CD4-positive, alpha-beta T cell treated with Interleukin-1 beta for 1 hour (primary cell): Measurements from ENCODE around the gene KY.

Source experiments
- DNase-seq, 2 donors: peaks; one replicate each; pipeline ENCODE4 v3.0.0-alpha.2; 2020 to 2022

Gene KY

GRCh38 chr3:134619301-134619615, 31.6 kb downstream of the KY start:
- DNase-seq: no peak

DNA sequence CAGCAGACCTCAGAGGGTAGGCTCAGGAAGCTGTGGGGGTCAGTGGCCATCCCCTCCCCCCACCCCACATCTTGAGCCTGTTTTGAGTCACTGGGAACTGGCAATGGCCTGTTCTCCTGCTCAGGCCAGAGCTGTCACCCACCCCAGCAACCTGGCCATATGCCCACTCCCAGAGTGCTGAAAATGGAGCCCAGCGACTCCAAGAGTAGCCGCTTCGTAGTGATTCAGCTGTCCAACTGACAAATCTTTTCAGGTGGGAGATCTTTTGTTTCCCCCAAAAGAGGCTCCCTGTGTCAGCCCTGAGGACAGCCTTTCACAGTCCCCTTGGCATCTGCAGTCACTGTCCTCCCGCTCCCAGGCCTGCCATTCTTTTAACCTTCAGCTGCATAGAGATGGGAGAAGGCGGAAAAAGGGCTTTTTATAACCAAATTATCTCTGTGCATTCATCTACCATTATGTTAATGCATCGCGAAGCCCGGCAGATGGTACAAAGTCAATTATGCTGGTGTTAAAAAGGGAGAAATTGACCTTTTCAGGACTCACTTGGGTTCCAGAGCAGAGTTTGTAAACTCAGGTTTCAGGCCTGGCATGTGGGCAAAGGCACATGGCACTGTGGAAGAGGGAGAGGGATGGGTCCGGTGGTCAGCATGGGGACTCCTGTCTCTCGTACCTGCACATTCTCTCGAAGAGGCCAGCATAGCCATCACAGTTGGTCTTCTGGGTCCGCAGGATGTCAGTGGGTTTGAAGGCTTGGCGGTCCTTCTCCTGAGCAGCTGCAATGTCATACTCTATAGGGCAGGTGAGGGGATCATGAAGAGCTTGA, 32.1 kb downstream of the KY start:
- DNase-seq: no peak

GRCh38 chr3:134617608-134618477, 33.0 kb downstream of the KY start:
- no peak for DNase-seq

DNA sequence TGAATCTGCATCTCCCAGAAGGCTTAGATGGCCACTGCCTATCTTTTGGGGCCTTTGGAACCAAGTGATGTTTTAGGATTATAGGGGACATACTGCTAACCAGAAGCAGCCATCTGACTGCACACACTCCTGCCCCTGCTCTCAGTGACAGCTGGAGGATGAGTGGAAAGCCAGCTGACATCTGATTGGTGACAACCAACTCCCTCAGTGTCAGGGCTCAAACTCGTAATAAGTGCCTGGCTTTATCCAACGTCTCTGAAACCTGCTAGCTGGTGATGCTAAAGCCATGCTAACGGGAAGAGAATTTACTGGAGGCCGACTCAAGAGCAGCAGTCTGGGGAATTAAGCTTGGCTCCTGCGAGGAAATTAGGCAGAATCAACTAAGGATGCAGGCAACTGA, 35.1 kb downstream of the KY start:
- no peak for DNase-seq

GRCh38 chr3:134614955-134615354, 35.9 kb downstream of the KY start:
- DNase-seq: no peak

DNA sequence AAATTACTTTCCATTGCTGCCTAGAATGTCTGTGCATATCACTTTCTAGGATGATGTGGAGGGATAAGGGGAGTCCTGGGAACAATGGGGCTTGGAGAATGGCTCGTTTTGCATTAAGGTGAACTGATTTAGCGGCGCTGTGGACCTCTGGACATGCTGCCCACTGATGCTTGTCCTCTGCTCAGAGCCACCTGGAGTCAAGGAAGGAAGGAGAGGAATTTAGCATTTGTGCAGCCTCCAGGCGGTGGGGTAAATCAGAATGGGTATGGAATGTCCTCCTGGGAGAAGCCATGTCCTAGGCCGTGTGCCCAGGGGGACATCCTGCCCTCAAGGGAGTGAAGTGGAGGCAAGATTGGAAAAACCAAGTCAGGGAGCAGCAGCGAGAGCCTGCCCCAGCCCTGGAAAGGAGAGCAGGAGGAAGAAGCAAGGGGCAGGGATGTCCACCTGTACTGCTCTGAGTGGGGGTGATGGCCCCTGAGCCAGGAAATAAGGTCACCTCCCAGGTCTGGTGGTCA, 37.8 kb downstream of the KY start:
- no peak for DNase-seq

- DNase-seq: no peak
Observed at GRCh38 chr3:134611516-134611915, 39.3 kb downstream of the KY start.

GRCh38 chr3:134610432-134611385, 40.1 kb downstream of the KY start:
- DNase-seq: no peak

- DNase-seq: no peak
Observed at GRCh38 chr3:134609821-134610431, 40.9 kb downstream of the KY start.

DNA sequence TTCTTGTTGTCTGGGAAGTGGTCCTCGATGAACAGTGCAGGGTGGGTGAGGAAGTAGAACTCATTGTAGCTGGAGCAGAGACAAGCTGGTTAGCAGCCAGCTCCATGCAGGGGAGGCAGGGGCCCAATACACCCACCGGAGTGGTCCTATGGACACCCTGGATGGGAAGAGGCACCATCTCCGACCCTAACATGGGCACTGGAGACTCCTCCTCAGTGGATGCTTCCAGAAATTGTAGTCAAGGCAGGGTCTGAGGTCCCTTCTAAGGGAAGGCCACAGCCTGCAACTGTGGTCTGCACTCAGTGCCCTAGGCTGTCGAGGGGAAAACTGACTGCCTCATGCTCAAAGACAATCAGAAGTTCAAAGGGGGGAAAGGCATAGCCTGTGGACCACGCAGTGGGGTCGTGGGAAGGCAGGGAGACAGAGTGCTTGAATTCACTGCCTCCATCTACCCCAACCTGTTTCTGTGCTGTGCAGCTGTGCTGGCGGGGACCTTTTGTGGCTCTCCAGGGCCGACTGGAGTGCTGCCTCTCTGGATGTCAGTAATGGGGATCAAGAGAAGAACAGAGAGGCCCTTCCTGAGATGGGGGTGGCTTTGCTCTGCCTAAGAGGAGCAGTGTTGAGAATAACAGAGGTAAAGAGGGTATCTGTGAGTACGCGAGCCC, 41.9 kb downstream of the KY start:
- DNase-seq: no peak

GRCh38 chr3:134608023-134608770, 42.6 kb downstream of the KY start:
- no peak for DNase-seq

GRCh38 chr3:134607054-134608022, 43.5 kb downstream of the KY start:
- no peak for DNase-seq

DNA sequence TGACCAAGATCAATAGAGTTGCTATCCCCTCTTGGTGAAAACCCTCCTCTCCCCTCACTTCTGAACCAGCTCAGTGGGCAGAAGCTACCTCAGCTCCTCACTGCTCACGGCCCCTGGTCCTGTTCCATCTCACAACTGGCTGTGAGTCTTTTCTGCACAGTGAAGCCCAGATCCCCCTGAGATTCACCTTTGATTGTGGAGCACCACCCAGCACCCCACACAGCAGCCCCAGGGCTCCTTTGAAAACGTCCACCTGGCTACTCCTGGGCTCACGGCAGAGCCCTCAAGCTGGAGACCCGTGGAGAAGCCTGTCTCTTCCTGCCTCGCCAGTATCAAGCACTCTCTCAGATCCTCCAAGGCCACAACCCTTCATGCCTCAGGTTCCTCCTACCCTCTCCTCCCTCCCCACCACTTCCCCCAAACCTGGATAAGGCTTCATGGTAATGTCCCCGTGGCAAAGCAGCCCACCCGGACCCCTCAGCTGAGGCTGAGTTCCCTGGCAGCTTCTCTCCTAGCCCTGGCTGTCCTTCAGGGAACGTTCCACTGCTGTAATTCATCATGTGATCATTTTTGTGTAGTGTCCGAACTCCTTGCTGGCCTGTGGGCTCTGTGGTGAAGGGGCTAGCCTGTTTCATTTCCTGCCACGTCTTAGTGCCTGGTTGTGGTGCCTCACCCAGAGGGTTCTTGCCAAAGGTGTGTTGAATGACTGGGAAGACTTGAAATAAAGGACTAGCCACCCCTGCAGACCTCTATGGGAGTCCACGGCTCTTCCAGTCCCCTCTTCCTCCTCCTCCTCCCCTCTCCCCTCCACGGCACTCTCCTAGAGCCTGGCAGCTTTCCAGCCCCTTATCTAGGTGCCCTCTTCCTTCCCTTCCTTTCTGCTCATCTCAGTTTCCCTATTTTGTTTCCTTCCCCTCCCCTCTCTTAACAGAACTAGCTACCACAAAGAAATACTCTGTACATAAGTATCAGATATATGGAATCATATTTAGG, 44.5 kb downstream of the KY start:
- DNase-seq: no peak

DNA sequence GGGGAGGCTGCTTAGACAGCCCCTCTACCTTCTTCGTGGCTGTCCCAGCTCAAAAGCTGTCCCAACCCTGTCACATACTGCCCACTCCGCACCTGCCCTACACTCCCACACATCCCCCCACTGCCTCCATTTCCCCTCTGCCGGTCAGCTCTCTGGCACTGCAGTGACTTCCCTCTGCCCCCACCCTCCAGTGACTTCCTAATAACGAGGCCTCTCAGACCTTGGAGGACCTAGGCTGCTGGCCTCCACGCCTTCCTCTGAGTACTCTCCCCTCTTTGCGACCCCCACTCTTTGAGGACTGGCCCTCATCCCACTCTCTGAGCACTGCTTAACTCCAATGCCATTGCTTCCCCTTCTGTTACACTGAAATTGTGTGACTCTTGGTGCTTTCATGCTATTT, 45.3 kb downstream of the KY start:
- DNase-seq: no peak

- no peak for DNase-seq
Observed at GRCh38 chr3:134603956-134604355, 46.9 kb downstream of the KY start.

DNA sequence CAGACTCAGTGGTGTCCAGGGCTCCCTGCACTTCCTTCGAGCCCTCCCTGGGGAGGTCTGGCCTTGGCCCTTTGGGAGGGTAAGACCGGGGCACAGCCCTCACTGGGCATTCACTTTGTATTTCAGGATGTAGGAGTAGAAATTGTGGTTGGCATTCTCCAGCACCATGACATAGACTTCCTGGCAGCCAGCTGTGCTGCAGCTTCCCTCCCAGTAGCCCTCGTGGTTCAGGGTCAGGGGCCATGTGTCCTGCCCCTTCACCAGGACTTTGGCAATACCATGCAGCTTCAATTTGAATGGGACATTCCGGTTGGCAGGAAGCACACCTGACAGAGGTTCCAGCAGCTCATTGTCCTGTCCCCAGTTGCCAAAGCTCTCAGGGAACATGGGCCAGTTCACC, 47.3 kb downstream of the KY start:
- no peak for DNase-seq

DNA sequence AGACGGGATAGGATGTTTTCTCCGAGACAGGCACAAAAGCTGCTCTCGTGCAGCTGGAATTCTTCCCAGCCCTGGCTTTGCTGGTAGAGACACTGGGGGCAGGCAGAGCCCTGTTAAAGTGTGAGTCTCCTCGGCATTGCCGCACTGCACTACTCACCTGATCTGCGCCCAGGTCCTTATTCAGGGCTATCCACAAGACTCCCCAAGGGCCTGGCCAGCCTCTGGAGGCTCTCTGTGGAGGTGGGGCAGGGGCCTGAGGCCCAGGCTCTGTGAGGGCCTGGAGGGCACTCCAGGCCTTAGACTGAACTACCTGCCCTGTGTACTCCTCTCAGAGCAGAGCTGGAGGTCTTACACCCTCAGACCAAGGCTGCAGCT, 48.4 kb downstream of the KY start:
- DNase-seq: no peak
